ENCODE measurements around the gene TRIM40. TPM values are rescaled to one million over a fixed set of nuclear protein-coding genes. Genes with fewer than 3 reads are reported as not detected.

The TRIM40 gene
- total RNA-seq, 1 experiment from 2014 or later, result not detected

DNA sequence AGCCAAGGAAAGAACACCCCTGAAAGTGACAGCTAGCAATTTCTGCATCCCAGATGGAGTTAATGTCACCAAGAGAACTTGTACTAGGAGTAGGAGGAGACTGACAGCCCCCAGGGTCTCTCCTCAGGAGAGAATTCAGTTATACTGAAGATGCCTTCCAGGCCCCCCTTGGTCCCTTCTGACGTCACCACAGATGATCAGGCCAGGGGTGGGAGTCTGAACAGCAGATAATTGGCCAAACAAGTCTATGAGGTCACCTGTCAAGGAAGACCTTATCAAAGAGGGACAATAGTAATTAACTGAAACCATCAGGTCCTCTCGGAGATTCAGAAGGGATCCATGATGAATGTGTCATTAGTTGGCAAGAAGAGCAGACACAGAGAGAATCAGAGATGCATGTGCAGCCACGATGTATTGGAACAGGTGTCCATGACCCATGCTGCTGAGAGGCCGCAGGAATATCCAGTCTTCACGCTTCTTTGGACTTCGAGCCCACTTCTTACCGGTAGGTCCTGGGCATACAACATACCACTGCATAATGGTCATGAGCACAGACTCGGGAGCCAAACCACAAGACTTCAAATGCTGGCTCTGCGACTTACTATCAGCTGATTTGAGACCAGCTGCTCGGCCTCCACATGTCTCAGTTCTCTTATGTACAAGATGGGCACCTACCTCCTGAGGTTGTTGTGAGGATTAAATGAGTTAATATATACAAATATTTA is 14.9 kb downstream of the TRIM40 start:
- H3K36me3 ChIP-seq (ENCODE audit: control insufficient read depth, insufficient read depth, low read length), result no peaks in the 10 kb centered on the region
- H3K27me3 ChIP-seq (replicated peaks; ENCODE audit: control insufficient read depth, insufficient read depth, low read length), result no peaks in the 10 kb centered on the region
- H3K4me1 ChIP-seq, result no peaks in the 10 kb centered on the region; the same call in 1 of the 2 replicates
- no peaks in the 10 kb centered on the region for H3K36me3 Mint-ChIP-seq (ENCODE audit: insufficient read depth, unreplicated experiment)
- ChIA-PET CTCF (no interaction called here), POLR2A (no interaction called here)
- no peaks in the 10 kb centered on the region for H3K9me3 Mint-ChIP-seq (ENCODE audit: unreplicated experiment)
- H3K4me3 ChIP-seq (ENCODE audit: low read depth, low read length), result no peak overlapping the region
- no peak overlapping the region for H3K4me3 Mint-ChIP-seq (ENCODE audit: unreplicated experiment)
- TF ChIP-seq, protein P1, sequence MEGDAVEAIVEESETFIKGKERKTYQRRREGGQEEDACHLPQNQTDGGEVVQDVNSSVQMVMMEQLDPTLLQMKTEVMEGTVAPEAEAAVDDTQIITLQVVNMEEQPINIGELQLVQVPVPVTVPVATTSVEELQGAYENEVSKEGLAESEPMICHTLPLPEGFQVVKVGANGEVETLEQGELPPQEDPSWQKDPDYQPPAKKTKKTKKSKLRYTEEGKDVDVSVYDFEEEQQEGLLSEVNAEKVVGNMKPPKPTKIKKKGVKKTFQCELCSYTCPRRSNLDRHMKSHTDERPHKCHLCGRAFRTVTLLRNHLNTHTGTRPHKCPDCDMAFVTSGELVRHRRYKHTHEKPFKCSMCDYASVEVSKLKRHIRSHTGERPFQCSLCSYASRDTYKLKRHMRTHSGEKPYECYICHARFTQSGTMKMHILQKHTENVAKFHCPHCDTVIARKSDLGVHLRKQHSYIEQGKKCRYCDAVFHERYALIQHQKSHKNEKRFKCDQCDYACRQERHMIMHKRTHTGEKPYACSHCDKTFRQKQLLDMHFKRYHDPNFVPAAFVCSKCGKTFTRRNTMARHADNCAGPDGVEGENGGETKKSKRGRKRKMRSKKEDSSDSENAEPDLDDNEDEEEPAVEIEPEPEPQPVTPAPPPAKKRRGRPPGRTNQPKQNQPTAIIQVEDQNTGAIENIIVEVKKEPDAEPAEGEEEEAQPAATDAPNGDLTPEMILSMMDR (IDR thresholded peaks at IDR 0.05; ENCODE audit: insufficient read depth in 1 of 2, low read depth in 1 of 2, low read length in 1 of 2, severe bottlenecking in 1 of 2, unreplicated experiment in 1 of 2), result no peak
- H3K9me3 ChIP-seq, result no peaks in the 10 kb centered on the region
- DNase-seq, result no peak
- intact Hi-C loops (cut with micrococcal nuclease; ENCODE audit: unreplicated experiment), result no loop called here
- no peaks in the 10 kb centered on the region for H3K4me1 Mint-ChIP-seq (ENCODE audit: low read depth, unreplicated experiment)
- no peaks in the 10 kb centered on the region for H3K27me3 Mint-ChIP-seq (ENCODE audit: insufficient read depth, unreplicated experiment)
- H3K27ac Mint-ChIP-seq (ENCODE audit: unreplicated experiment), result no peak overlapping the region
- BruUV-seq (replicated peaks), result no TSS peak

DNA sequence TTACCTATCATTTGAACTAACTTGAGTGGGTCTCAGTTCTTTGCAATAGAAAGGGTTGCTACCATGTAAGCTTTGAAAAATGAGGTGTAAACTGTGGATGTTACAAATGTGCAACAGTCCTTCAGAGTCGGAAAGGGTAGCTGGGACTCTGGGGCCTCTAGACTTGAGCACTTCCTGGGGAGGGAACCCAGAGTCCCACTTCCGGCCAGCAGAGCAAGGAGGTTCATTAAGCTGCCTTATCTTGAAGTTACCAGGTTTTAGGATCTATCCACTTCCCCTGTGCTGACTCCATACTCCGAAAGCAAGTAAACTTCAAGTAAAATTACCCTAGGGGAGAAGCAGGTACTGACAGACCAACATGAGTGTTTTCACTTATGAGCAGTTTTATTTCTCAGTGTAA is 15.6 kb downstream of the TRIM40 start:
- H3K27me3 ChIP-seq (replicated peaks; ENCODE audit: control insufficient read depth, insufficient read depth, low read length), result no peaks in the 10 kb centered on the region
- H3K9me3 ChIP-seq, result no peaks in the 10 kb centered on the region
- no peaks in the 10 kb centered on the region for H3K9me3 Mint-ChIP-seq (ENCODE audit: unreplicated experiment)
- DNase-seq, result no peak
- intact Hi-C loops (cut with micrococcal nuclease; ENCODE audit: unreplicated experiment), result no loop called here
- H3K4me1 Mint-ChIP-seq (ENCODE audit: low read depth, unreplicated experiment), result no peaks in the 10 kb centered on the region
- no peak overlapping the region for H3K27ac Mint-ChIP-seq (ENCODE audit: unreplicated experiment)
- TF ChIP-seq, protein P1 (IDR thresholded peaks at IDR 0.05; ENCODE audit: insufficient read depth in 1 of 2, low read depth in 1 of 2, low read length in 1 of 2, severe bottlenecking in 1 of 2, unreplicated experiment in 1 of 2), result no peak
- CTCF ChIA-PET, result no interaction called here
- H3K4me3 ChIP-seq (ENCODE audit: low read depth, low read length), result no peak overlapping the region
- POLR2A ChIA-PET, result no interaction called here
- H3K4me1 ChIP-seq, result no peaks in the 10 kb centered on the region; the same call in 1 of the 2 replicates
- no peaks in the 10 kb centered on the region for H3K27me3 Mint-ChIP-seq (ENCODE audit: insufficient read depth, unreplicated experiment)
- no TSS peak for BruUV-seq (replicated peaks)
- no peaks in the 10 kb centered on the region for H3K36me3 ChIP-seq (ENCODE audit: control insufficient read depth, insufficient read depth, low read length)
- no peaks in the 10 kb centered on the region for H3K36me3 Mint-ChIP-seq (ENCODE audit: insufficient read depth, unreplicated experiment)
- no peak overlapping the region for H3K4me3 Mint-ChIP-seq (ENCODE audit: unreplicated experiment)

DNA sequence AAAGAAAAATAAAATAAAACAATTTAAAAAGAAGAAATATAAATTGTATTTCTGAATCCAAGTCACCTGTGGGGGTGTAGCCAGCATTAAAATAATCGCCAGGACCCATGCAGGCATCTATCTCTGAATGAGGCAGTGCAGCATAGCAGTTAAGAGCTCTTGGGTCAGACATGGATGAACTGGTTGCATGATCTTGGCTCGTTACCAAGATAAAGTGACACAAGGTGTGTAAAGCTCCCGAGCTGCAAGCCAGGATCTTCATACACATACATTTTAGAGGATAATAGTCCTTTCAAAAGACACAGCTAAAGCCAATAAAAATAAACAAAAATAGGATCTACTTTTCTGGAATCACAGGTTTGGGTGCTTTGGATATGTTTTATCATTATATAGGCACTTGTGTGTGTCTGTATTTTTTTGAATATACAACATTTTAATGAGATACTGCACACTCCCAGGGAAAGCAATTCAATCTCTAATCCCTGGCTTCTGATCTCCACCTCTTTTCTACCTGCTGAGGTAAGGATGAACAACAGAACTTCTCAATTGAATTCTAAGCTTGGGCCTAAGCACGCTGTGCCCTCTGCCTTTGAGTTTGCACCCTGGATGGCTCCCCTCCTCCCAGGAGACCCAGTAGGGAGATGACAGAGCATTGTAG is 16.2 kb downstream of the TRIM40 start:
- CTCF ChIA-PET, result no interaction called here
- POLR2A ChIA-PET, result no interaction called here
- no peaks in the 10 kb centered on the region for H3K4me1 Mint-ChIP-seq (ENCODE audit: low read depth, unreplicated experiment)
- no peak for DNase-seq
- H3K9me3 ChIP-seq, result no peaks in the 10 kb centered on the region
- H3K4me1 ChIP-seq, result no peaks in the 10 kb centered on the region; the same call in 1 of the 2 replicates
- no peak overlapping the region for H3K4me3 ChIP-seq (ENCODE audit: low read depth, low read length)
- no TSS peak for BruUV-seq (replicated peaks)
- no peaks in the 10 kb centered on the region for H3K36me3 Mint-ChIP-seq (ENCODE audit: insufficient read depth, unreplicated experiment)
- H3K27ac Mint-ChIP-seq (ENCODE audit: unreplicated experiment), result no peak overlapping the region
- no peaks in the 10 kb centered on the region for H3K9me3 Mint-ChIP-seq (ENCODE audit: unreplicated experiment)
- no peaks in the 10 kb centered on the region for H3K36me3 ChIP-seq (ENCODE audit: control insufficient read depth, insufficient read depth, low read length)
- H3K4me3 Mint-ChIP-seq (ENCODE audit: unreplicated experiment), result no peak overlapping the region
- H3K27me3 Mint-ChIP-seq (ENCODE audit: insufficient read depth, unreplicated experiment), result no peaks in the 10 kb centered on the region
- TF ChIP-seq, protein P1 (IDR thresholded peaks at IDR 0.05; ENCODE audit: insufficient read depth in 1 of 2, low read depth in 1 of 2, low read length in 1 of 2, severe bottlenecking in 1 of 2, unreplicated experiment in 1 of 2), result no peak
- H3K27me3 ChIP-seq (replicated peaks; ENCODE audit: control insufficient read depth, insufficient read depth, low read length), result no peaks in the 10 kb centered on the region
- intact Hi-C loops (cut with micrococcal nuclease; ENCODE audit: unreplicated experiment), result no loop called here

All from Caco-2 (cell line).